ENCODE results near the gene UPK3A. TPM values are rescaled to one million over a fixed set of nuclear protein-coding genes. Genes with fewer than 3 reads are reported as not detected.

UPK3A gene
- not detected in 2 replicates for total RNA-seq

GRCh38 chr22:45284705-45285262, at the start of gene UPK3A:
UPK3A (plus strand) TSS chr22:45284949; CDS start chr22:45285014, 65 bp downstream.

GRCh38 chr22:45240810-45241631, 43.7 kb upstream of the UPK3A start, which contains the start of gene KIAA0930:
KIAA0930 (minus strand) TSS chr22:45240894; CDS start chr22:45240703, 191 bp downstream.

GRCh38 chr22:45309422-45310227, 24.9 kb downstream of the UPK3A start, which contains the start of gene FAM118A:
FAM118A (plus strand) TSS chr22:45309934; CDS start chr22:45322380, 12,446 bp downstream.

Other genes with a start within 250 kb of the UPK3A start
- gene NUP50, start 121.0 kb upstream of the UPK3A start, total RNA-seq, result 45.8 and 62.5 TPM in 2 replicates
- gene KIAA0930, start 44.1 kb upstream of the UPK3A start, total RNA-seq, result 33.8 and 43.2 TPM in 2 replicates
- 21.4 and 23.4 TPM in 2 replicates for gene FAM118A, start 25.0 kb downstream of the UPK3A start, total RNA-seq
- 0.15 TPM in 1 of 2 replicates, not detected in the other for gene SMC1B, start 128.7 kb downstream of the UPK3A start, total RNA-seq
- 0.32 and 1.4 TPM in 2 replicates for gene RIBC2, start 128.7 kb downstream of the UPK3A start, total RNA-seq
- 2.3 and 14.3 TPM in 2 replicates for gene FBLN1, start 217.9 kb downstream of the UPK3A start, total RNA-seq